HG03558 (cell line): ENCODE measurements around the gene TSPAN8.
"Not testable (repeated sequence)": the region's sequence is repeated elsewhere in the genome, so short reads cannot be mapped to it uniquely, and the experiment has no call there.

Source experiments
- ATAC-seq: cut with Tn5 transposase; IDR thresholded peaks from one replicate; pipeline ENCODE4 v1.9.1; 2021; ENCODE audit warnings: moderate number of reproducible peaks; ENCODE audit not compliant: unreplicated experiment; ENCODE audit errors: extremely low read depth

The TSPAN8 gene

DNA sequence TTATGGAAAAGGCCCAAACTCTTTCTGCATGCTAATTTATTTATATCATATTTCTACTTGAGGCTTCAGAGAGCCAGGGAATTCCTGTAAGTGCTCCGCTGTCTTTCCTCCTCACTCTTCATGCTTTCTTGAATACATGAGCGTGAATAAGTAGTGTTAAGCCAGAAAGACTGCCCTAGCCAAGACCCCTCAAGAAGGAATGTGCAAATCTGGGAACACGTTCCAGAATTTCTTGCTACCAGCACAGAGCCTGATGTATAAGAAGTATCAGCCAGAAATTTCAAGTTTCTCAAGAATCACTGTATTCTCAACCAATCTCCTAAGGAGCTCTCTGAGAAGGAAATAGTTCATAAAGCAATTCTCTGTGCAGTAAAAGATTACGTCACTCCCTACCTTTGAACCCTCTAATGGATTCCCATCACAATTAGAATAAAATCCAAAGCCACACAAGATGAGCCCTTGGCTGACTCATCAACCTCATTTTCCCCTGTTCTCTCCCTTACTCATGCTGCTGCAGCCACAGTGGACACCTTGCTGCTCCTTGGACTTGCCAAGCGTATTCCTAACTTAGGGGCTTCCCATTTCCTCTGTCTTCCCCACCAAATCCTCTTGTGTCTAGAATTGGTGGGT is 6.9 kb upstream of the TSPAN8 start:
- ATAC-seq = no peak

GRCh38 chr12:71164166-71164565 is 6.4 kb upstream of the TSPAN8 start:
- no peak for ATAC-seq

DNA sequence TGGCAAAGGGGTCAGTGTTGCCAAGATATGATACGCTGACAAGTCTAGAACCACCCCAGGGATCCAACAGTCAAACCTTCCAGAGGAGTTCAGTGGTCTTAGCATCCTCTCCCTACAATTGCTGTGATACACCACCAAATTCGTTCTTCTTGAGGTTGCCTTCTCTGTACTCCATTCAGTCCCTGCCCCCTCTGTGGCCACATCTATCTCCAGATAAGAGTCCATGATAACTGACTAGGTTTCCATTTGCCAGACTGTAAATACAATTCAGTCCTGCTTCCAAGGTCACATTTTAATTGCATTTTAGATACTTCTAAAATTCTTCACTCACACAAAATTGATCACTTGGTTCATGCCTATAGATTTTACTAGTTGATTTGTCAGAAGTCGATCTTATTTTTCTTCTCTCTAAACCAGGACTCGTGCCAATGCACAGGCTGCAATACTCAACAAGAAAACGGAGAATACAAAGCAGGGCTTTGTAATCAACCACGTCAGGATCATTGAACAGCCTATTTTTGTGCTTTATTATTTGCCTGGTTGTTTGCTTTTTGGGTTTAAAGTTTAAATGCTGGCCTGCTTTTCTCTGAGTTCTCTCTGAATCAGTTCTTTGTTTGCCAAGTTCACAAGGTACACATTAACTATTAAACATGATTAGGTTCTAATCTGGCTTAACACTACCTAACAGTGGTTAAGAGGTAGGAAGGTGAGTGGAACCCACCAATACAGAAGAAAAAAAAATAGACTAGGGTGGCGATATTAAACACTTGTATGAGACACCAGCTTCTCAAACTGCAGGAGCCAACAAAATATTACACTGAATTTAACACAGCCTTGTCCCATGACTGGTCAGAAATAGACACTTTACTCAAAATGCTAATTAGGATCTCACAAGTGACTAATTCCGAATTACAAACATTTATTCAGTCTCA is 5.3 kb upstream of the TSPAN8 start:
- no peak for ATAC-seq

DNA sequence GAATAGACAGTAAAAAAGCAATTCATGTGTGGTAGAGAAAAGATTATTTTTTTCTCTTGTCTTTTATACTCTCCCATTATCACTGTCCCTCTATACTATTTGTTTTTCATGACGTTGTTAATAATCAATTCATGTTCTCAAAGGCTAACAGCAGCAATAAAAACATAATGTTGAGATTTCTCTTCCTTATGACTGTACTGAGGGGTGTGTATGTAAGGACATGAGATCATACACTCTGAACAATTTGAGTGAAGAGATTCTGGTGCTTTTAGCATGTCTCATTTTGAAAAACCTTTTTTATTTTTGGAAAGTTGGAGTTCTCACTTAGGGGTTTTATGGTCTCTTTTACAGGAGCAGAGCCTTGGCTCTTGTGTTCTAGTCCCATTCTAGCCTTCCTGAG is 3.8 kb upstream of the TSPAN8 start:
- ATAC-seq = no peak

- no peak for ATAC-seq
These were observed 2.8 kb upstream of the TSPAN8 start for GRCh38 chr12:71160585-71160984.

DNA sequence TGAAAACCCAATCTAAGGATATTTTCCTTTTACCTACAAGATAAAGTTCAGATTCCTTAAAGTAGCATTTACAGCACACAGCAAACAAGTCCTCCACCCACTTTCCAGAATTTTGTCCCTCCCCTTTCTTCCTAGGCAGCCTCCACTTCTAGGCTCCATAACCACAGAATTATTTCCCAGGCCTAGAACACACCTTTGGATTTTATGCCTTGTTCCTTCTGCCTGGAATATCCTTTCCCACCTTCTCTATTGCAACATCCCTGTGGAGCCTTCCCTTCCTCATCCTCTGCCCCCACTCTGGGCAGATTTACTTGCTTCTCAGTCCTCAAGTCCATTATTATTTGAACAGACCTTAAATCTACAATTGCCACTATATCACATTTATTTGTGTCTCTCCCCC is 2.1 kb upstream of the TSPAN8 start:
- no peak for ATAC-seq

- ATAC-seq = no peak
These were observed 1.5 kb upstream of the TSPAN8 start for GRCh38 chr12:71159264-71159663.

DNA sequence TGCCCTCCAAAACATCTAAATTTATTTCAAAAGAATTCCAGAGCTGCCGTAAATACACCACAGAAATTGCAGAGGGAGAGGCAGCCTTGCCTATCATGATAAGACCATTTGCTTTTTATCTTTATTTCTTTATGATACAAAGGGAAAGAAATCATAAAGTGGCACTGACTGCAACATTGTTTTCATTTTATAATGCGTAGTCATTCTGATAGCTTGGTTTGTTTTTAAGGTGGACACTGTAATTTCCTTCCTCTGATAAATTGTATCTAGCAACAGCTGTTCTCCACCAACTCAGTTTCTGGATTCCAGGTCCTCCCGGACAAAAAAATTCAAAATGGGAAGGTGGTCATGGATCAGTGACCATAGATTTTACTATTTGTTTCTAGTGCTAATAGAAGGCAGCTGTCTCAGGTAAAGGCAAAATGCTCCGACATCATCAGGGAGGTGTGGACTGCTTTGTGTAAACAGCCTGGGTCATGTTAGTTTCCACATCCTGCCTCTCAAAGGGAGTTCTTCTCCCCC is 623 bp upstream of the TSPAN8 start:
- no peak for ATAC-seq

DNA sequence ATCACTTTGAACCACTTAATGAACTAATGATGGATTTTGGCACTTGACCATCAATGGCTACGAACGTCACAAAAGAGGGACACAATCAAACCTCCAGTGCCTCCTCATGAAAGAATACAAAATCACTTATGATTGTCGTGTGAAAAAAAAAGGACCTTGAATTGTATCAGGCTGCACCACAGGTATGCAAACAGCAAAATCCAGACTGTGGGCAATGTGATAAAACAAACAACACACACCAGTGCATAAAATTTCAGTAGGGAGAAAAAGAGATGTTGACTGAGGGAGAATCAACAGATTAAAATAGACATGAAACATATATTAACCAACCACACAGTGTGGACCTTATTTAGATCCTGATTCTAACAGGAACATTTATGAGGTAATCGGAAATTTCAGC is 2.6 kb downstream of the TSPAN8 start:
- no peak for ATAC-seq

- no peak for ATAC-seq
These were observed 4.9 kb downstream of the TSPAN8 start for GRCh38 chr12:71152851-71153250.

DNA sequence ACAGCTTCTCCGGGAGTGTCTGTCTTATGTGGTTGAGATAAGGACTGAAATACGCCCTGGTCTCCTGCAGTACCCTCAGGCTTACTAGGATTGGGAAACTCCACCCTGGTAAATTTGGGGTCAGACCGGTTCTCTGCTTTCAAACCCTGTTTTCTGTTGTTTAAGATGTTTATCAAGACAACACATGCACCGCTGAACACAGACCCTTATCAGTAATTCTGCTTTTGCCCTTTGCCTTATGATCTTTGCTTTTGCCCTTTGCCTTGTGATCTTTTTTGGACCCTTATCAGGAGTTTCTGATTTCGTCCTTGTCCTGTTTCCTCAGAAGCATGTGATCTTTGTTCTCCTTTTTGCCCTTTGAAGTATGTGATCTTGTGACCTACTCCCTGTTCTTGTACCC is 7.8 kb downstream of the TSPAN8 start:
- ATAC-seq = not testable (repeated sequence)

GRCh38 chr12:71144682-71145081 is 13.1 kb downstream of the TSPAN8 start:
- ATAC-seq = no peak

DNA sequence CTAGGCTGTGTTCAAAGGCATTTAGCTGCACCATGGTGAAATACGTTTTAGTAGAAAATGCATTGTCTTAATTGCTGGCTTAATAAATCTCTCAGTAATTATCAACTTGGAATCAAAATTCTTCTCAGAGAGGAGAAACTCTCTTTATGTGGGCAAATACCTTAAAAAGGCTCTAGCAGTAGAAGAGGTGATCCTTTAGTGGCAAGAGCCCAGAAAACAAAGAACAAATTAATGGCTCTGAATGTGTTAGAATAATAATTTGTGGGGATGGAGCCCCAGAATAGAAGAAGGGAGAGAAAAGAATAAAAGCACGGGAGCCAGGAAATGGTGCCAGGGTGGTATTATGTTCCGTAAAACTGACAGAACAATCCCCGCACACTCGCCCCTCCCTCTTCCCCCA is 14.8 kb downstream of the TSPAN8 start:
- ATAC-seq = no peak

DNA sequence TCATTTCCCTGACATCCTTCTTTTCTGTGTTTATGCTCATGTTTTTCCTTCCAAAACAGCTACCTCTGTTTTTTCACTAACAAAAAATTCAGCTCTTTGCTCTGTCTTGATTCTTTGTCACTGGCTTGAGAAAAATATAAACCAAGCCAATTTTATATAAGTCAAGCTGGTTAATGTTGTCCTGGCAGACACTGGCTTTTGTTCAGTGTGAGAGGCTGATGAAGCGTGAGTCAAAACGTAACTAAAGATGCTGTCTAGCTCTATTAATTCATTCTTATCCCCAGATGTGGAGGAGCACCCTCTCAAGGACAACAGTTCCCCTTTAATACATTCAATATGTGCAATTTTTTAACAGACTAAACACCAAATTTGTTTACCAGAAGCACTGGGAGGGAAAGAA is 15.8 kb downstream of the TSPAN8 start:
- ATAC-seq = no peak

- no peak for ATAC-seq
These were observed 16.3 kb downstream of the TSPAN8 start for GRCh38 chr12:71141378-71141926.

DNA sequence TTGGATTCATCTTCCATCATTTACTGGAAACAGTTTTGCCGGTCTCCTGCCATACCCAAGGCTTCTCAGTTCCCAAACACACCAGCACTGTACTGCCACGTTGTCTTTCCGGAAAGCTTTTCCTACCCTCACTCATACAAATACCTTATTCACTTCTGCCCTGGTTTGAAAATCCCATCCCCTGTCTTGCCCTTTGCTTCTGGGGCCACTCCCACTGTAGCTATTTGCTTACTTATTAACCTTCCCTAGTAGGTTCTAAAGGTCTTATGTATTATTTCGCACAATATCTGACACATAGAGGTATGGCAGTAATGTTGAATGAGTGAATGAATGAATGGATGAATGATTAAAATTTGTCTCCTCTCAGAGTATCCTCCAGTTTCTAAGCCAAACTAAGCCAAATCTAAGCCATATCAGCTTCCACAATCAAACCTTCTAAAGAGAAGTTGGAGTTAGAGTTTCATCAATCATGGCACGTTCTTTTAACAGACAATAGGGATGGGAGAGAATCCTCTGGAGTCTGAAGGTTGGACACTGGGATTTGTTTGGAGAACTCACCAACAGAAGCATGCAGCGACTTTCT is 18.6 kb downstream of the TSPAN8 start:
- no peak for ATAC-seq

DNA sequence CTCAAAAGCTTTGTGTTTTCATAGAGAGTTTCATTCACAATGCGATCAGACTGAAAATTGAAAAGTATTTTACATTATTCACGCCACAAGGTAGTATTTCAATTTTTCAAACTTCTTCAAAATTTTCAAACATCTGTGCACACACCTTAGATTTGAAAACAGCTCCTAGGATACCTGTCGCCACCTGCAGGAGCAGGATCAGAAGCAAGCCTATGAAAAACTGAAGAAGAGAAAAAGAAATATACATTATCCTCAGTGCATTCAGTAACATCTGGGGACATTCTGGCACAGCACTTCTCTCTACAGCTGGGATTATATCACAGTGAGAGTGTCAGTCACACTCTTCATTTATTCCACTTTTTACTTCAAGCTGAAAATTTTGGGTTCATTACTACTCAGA is 19.8 kb downstream of the TSPAN8 start:
- ATAC-seq = no peak

DNA sequence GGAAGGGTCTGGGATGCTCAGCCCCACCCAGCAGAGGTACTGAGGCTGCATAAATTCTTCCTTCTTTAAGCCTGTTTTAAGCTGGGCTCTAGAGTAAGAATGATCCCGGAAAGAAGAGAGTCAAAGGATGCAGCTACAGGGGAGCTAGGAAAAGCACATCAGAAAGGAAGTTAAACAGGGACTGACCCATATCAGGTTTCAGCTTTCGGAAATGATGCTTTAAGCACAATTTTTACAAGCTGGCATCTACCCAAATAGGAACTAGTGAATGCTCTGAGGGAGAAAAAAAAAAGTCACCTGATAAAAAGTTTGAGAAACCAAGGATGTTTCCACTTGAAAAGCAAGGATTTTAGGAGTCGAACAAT is 22.0 kb downstream of the TSPAN8 start:
- no peak for ATAC-seq

DNA sequence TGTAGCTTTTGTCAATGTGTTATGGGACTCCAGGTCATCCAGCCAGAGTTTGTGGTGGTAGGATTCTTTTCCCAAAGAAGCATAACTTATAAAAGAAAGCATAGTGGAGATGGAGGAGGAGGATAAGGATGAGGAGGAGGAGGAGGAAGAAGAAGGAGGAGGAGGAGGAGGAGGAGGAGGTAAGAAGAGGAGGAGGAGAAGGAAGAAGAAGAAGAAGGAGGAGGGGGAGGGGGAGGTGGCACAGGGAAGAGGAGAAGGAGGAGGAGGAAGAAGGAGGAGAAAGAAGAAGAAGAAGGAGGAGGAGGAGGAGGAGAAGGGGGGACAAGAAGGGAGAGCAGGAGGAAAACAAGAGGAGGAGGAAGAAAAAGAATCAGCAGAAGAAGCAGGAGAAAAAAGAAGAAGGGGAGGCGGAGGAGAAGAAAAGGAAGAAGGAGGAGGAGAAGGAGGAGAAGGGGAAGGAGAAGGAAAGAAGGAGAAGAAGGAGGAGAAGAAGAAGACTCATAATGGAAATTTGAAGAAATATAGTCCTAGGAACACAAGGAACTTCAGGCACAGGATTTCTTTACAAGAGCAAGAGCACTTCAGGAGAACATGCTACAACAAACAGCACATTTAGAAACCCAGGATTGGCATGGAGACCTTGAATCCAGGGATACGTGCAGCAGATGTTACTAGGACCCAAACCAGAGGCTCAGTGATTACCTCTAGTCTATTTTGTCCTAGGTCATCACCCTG is 22.6 kb downstream of the TSPAN8 start:
- no peak for ATAC-seq

DNA sequence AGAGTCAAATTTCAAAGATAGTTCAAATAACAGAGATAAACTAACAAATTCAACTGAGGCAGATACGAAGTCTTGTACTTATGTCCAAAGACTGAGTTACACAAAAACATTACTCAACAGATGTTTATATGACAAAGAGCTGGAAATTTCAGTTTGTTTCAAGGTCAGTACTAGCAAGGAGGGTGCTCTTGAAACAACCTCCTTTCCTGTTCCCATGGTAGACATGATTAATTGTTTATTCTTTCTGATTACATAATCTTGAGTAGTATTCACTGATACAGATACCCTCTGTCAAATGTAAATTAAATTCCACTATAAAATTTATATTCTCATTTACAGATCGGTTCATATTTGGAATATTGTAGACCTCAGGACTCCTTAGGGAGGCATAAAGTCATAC is 23.4 kb downstream of the TSPAN8 start:
- no peak for ATAC-seq
